Esophagus squamous epithelium (tissue), 4 donors: ENCODE results near the gene COL4A1.

Experiments used
- CTCF ChIP-seq, 6 experiments: fragments of 450-650 bp in 4 of 6; fragments of 200-600 bp in 2 of 6; sonication (generic) in 2 of 6; IDR thresholded peaks; one replicate each; pipeline ENCODE4 v1.5.1; 2016 to 2019; ENCODE audit warnings: antibody characterized with exemption in 6 of 6, mild to moderate bottlenecking in 4 of 6, moderate library complexity in 4 of 6
- POLR2A ChIP-seq, 4 donors: fragments of 450-650 bp; IDR thresholded peaks; one replicate each; pipeline ENCODE4 v1.6.1; 2017; ENCODE audit warnings: antibody characterized with exemption in 4 of 4, mild to moderate bottlenecking in 4 of 4, moderate library complexity in 3 of 4

GRCh38 chr13:110179116-110179856 is 127.7 kb downstream of the COL4A1 start:
- TF ChIP-seq CTCF (IDR thresholded peaks at IDR 0.05) (no peak), POLR2A (IDR thresholded peaks at IDR 0.05) (no peak)
